Posterior vena cava (tissue), 2 donors: ENCODE results near the gene CDC42BPB. TPM values are rescaled to one million over a fixed set of nuclear protein-coding genes. Genes with fewer than 3 reads are reported as not detected.

Experiments used
- DNase-seq: peaks from one replicate; pipeline ENCODE4 v3.0.0-alpha.2; 2020; ENCODE audit warnings: low spot score
- intact Hi-C, 2 donors: fragments of 100-400 bp; cut with DNase I; formaldehyde crosslinking; loops; one replicate each; pipeline versions ENCODE4 v1.14.1 to v1.14.2; 2022 to 2023
- total RNA-seq, 2 donors: library from RNA; stranded (reverse); fragmentation: NEBNext Ultra II Directional; extraction: Animal tissue kit (Norgen Biotek cat#: 25700); gene quantifications; one replicate each; pipeline ENCODE4 v1.2.1, GENCODE V29; 2021
- donor health status: DM: yes; HTN: yes; CAD: no.
- donor health status: DM: yes; HTN: yes; CAD: no.

CDC42BPB gene
- total RNA-seq, 2 donors from 2014 or later, result 81.1 to 89.3 TPM

GRCh38 chr14:102942069-102942468 is 115.3 kb downstream of the CDC42BPB start:
- intact Hi-C loops, result no loop called here
- no peak for DNase-seq

GRCh38 chr14:102941419-102942011 is 115.8 kb downstream of the CDC42BPB start:
- intact Hi-C loops, result no loop called here
- DNase-seq, result no peak

- no peak for DNase-seq
- intact Hi-C loops, result no loop called here
Observed at GRCh38 chr14:102940729-102941362, 116.5 kb downstream of the CDC42BPB start.

- intact Hi-C loops, result no loop called here
- peak; percentile 75 for DNase-seq
Observed at GRCh38 chr14:102939820-102940561, 117.4 kb downstream of the CDC42BPB start.

- DNase-seq, result peak; percentile 75
- intact Hi-C loops, result no loop called here
Observed at GRCh38 chr14:102939329-102939728, 118.0 kb downstream of the CDC42BPB start.

GRCh38 chr14:102938191-102938590 is 119.2 kb downstream of the CDC42BPB start:
- DNase-seq, result no peak
- intact Hi-C loops, result no loop called here

- intact Hi-C loops, result no loop called here
- DNase-seq, result peak; percentile 70
Observed at GRCh38 chr14:102937331-102938175, 119.8 kb downstream of the CDC42BPB start.

- intact Hi-C loops, result no loop called here
- DNase-seq, result no peak
Observed at GRCh38 chr14:102935756-102936155, 121.6 kb downstream of the CDC42BPB start.

- no peak for DNase-seq
- intact Hi-C loops, result no loop called here
Observed at GRCh38 chr14:102933618-102934231, 123.6 kb downstream of the CDC42BPB start.

GRCh38 chr14:102932484-102933248 is 124.7 kb downstream of the CDC42BPB start:
- intact Hi-C loops, result no loop called here

GRCh38 chr14:102931580-102932285 is 125.6 kb downstream of the CDC42BPB start:
- no peak for DNase-seq
- intact Hi-C loops, result no loop called here

More at GRCh38 chr14:102932484-102933248, 124.7 kb downstream of the CDC42BPB start:
- DNase-seq, result no peak

GRCh38 chr14:102930753-102931579 is 126.4 kb downstream of the CDC42BPB start:
- DNase-seq, result no peak
- intact Hi-C loops, result no loop called here

GRCh38 chr14:102930138-102930752 is 127.1 kb downstream of the CDC42BPB start:
- intact Hi-C loops, result no loop called here
- DNase-seq, result no peak

- no peak for DNase-seq
- intact Hi-C loops, result no loop called here
Observed at GRCh38 chr14:102929241-102930137, 127.9 kb downstream of the CDC42BPB start.

GRCh38 chr14:102928412-102929240 is 128.7 kb downstream of the CDC42BPB start:
- no peak for DNase-seq
- intact Hi-C loops, result no loop called here
